ENCODE results near the gene PCDHGC3. TPM values are rescaled to one million over a fixed set of nuclear protein-coding genes. Genes with fewer than 3 reads are reported as not detected.

Gene PCDHGC3
- total and polyA plus RNA-seq, 7 experiments from 2014 or later: 0.14 to 0.76 (median 0.16) TPM; not detected in 1

DNA sequence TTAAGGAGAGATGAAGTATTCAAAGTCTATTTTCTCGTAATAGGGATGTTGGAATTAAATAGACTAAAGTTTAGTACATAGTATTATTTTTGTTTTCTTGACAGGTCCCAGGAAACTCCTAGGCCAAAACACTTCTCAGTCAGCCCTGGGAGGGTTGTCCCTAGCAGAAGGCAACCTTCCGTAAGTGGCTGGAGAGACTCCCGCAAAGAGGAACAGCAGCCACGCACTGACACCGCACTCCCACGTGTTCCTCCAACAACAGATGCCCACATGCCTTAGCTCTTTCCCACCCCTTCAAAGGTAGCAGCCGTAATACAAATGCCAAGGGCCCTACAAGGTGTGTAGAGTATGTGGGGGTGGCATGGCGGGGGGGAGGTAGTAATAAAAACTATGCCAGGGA lies 41.5 kb downstream of the PCDHGC3 start:
- Mint-ChIP-seq H3K4me3 (no peak overlapping the region), H3K27me3 (no peaks in the 10 kb centered on the region), H3K9me3 (peaks cover 0 to 1% (median 0%) of the 10 kb centered on the region in 11 donors), H3K4me1 (peaks cover 20 to 41% (median 27%) of the 10 kb centered on the region in 7 donors), H3K36me3 (peaks cover 6 to 50% (median 23%) of the 10 kb centered on the region in 5 donors), H3K27ac (peak overlapping the region in 1 of 9 donors; percentile 21)
- ATAC-seq (no peak), DNase-seq (no peak)
- no peak overlapping the region for H3K27ac ChIP-seq (ENCODE audit: low read depth, low read length)
- H3K36me3 ChIP-seq (ENCODE audit: control insufficient read depth in 2 of 3, insufficient read depth in 3 of 3, low read length in 3 of 3): peaks cover 14 to 69% (median 34%) of the 10 kb centered on the region in 3 experiments
- ChIA-PET CTCF (no interaction called here), POLR2A (no interaction called here)
- H3K4me3 ChIP-seq (ENCODE audit: low read length): no peak overlapping the region
- H3K4me1 ChIP-seq (ENCODE audit: control insufficient read depth in 2 of 2, insufficient read depth in 2 of 2, low read length in 2 of 2): peaks cover 0 to 13% of the 10 kb centered on the region in 2 donors
- H3K9me3 ChIP-seq (ENCODE audit: control insufficient read depth in 2 of 3, low read length in 3 of 3): no peaks in the 10 kb centered on the region
- intact Hi-C loops (cut with micrococcal nuclease): no loop called here
- no peaks in the 10 kb centered on the region for H3K27me3 ChIP-seq (ENCODE audit: control insufficient read depth in 2 of 2, insufficient read depth in 2 of 2, low read length in 2 of 2)

- Histone ChIP-seq H3K4me3 (ENCODE audit: low read length) (no peak overlapping the region), H3K36me3 (ENCODE audit: control insufficient read depth in 2 of 3, insufficient read depth in 3 of 3, low read length in 3 of 3) (peaks cover 17 to 76% (median 41%) of the 10 kb centered on the region in 3 experiments), H3K27ac (ENCODE audit: low read depth, low read length) (no peak overlapping the region), H3K9me3 (ENCODE audit: control insufficient read depth in 2 of 3, low read length in 3 of 3) (no peaks in the 10 kb centered on the region), H3K27me3 (ENCODE audit: control insufficient read depth in 2 of 2, insufficient read depth in 2 of 2, low read length in 2 of 2) (no peaks in the 10 kb centered on the region), H3K4me1 (ENCODE audit: control insufficient read depth in 2 of 2, insufficient read depth in 2 of 2, low read length in 2 of 2) (peaks cover 0 to 18% of the 10 kb centered on the region in 2 donors)
- peak overlapping the region in 3 of 9 donors; percentile 14 to 28 (median 21) for H3K27ac Mint-ChIP-seq
- ATAC-seq (no peak), DNase-seq (no peak)
- ChIA-PET CTCF (interaction anchor here (0.6 to 0.8 kb wide), 6 partner anchors 19 to 261 kb away, joined by 3 to 6 read pairs (median 3); partner anchors contain the start of gene PCDHGA10), POLR2A (interaction anchor here (0.6 to 0.7 kb wide), 2 partner anchors 87 to 246 kb away, joined by 3 read pairs; no protein-coding TSS in a partner anchor)
- H3K4me3 Mint-ChIP-seq: no peak overlapping the region
- intact Hi-C loops (cut with micrococcal nuclease): no loop called here
- no peaks in the 10 kb centered on the region for H3K27me3 Mint-ChIP-seq
- H3K9me3 Mint-ChIP-seq: peaks cover 0 to 1% (median 0%) of the 10 kb centered on the region in 11 donors
- peaks cover 13 to 41% (median 21%) of the 10 kb centered on the region in 7 donors for H3K4me1 Mint-ChIP-seq
- H3K36me3 Mint-ChIP-seq: peaks cover 6 to 47% (median 22%) of the 10 kb centered on the region in 5 donors
These were observed 42.3 kb downstream of the PCDHGC3 start for GRCh38 chr5:141517880-141518617.

GRCh38 chr5:141518618-141519015 lies 42.9 kb downstream of the PCDHGC3 start:
- no peak overlapping the region for H3K27ac ChIP-seq (ENCODE audit: low read depth, low read length)
- intact Hi-C loops (cut with micrococcal nuclease): no loop called here
- no peak for ATAC-seq
- Mint-ChIP-seq H3K27me3 (no peaks in the 10 kb centered on the region), H3K4me1 (peaks cover 9 to 41% (median 18%) of the 10 kb centered on the region in 7 donors), H3K9me3 (peaks cover 0 to under 1% (median 0%) of the 10 kb centered on the region in 11 donors), H3K4me3 (no peak overlapping the region), H3K27ac (peak overlapping the region in 2 of 9 donors; percentile 22 to 46), H3K36me3 (peaks cover 6 to 47% (median 25%) of the 10 kb centered on the region in 5 donors)
- no peaks in the 10 kb centered on the region for H3K9me3 ChIP-seq (ENCODE audit: control insufficient read depth in 2 of 3, low read length in 3 of 3)
- H3K36me3 ChIP-seq (ENCODE audit: control insufficient read depth in 2 of 3, insufficient read depth in 3 of 3, low read length in 3 of 3): peaks cover 21 to 81% (median 45%) of the 10 kb centered on the region in 3 experiments
- DNase-seq: no peak
- H3K27me3 ChIP-seq (ENCODE audit: control insufficient read depth in 2 of 2, insufficient read depth in 2 of 2, low read length in 2 of 2): no peaks in the 10 kb centered on the region
- H3K4me1 ChIP-seq (ENCODE audit: control insufficient read depth in 2 of 2, insufficient read depth in 2 of 2, low read length in 2 of 2): peaks cover 0 to 16% of the 10 kb centered on the region in 2 donors
- ChIA-PET CTCF (interaction anchor here (0.6 to 0.8 kb wide), 6 partner anchors 19 to 262 kb away, joined by 3 to 6 read pairs (median 3); partner anchors contain the start of gene PCDHGA10), POLR2A (interaction anchor here (0.6 to 0.7 kb wide), 2 partner anchors 86 to 247 kb away, joined by 3 read pairs; no protein-coding TSS in a partner anchor)
- no peak overlapping the region for H3K4me3 ChIP-seq (ENCODE audit: low read length)

DNA sequence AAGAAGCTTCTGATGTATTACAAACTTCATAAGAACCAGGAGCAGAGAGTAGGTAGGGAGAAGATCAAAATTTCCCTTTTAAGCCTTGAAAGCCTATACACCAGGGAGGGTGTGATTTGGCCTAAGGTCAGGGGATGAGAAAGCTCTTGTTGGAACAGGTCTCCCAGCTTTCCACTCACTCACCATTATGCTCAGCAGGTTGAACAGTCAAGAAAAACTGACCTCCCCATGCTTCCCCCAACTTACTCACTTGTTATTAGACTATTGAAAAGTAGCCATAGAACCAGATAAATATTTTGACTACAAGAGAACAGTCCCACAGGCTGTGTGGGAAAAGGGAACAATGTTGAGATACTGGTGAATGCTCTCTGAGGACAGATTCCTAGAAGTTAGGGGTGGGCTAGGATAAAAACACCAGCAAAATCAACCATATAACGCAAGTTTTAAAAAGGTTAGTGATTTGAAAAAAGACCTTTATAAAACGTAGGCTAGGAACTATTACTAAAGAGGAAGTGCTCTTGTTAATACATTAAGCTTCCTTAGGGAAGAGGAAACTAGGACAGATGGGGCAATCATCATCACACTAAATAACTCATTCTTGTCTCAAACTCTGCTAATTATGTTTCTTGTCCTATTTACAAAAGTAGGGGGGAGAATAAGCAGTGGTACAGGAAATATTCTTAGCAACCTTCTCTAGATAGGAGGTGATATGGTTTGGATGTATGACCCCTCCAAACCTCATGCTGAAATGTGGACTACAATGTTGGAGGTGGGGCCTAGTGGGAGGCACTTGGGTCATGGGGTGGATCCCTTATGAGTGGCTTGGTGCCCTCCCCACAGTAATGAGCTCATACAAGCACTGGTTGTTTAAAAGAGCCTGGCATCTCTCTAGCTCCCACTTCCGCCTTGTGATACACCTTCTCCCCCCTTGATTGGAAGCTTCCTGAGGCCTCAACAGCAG lies 44.1 kb downstream of the PCDHGC3 start:
- H3K27me3 ChIP-seq (ENCODE audit: control insufficient read depth in 2 of 2, insufficient read depth in 2 of 2, low read length in 2 of 2): no peaks in the 10 kb centered on the region
- no peaks in the 10 kb centered on the region for H3K9me3 Mint-ChIP-seq
- ChIA-PET CTCF (interaction anchor here (0.5 to 0.8 kb wide), 2 partner anchors 45 to 91 kb away, joined by 3 read pairs; no protein-coding TSS in a partner anchor), POLR2A (no interaction called here)
- peaks cover 28 to 90% (median 54%) of the 10 kb centered on the region in 3 experiments for H3K36me3 ChIP-seq (ENCODE audit: control insufficient read depth in 2 of 3, insufficient read depth in 3 of 3, low read length in 3 of 3)
- DNase-seq (no peak), ATAC-seq (no peak)
- H3K4me1 ChIP-seq (ENCODE audit: control insufficient read depth in 2 of 2, insufficient read depth in 2 of 2, low read length in 2 of 2): peaks cover 0 to 6% of the 10 kb centered on the region in 2 donors
- H3K4me3 Mint-ChIP-seq: peak overlapping the region in 1 of 10 donors; percentile 54
- H3K4me3 ChIP-seq (ENCODE audit: low read length): no peak overlapping the region
- no peaks in the 10 kb centered on the region for H3K27me3 Mint-ChIP-seq
- peaks cover 6 to 55% (median 31%) of the 10 kb centered on the region in 5 donors for H3K36me3 Mint-ChIP-seq
- no peak overlapping the region for H3K27ac ChIP-seq (ENCODE audit: low read depth, low read length)
- no peaks in the 10 kb centered on the region for H3K9me3 ChIP-seq (ENCODE audit: control insufficient read depth in 2 of 3, low read length in 3 of 3)
- intact Hi-C loops (cut with micrococcal nuclease): loop anchor here (5.0 kb wide), 2 partner anchors 42 to 423 kb away; no protein-coding TSS in a partner anchor
- peak overlapping the region in 2 of 9 donors; percentile 62 to 72 for H3K27ac Mint-ChIP-seq
- H3K4me1 Mint-ChIP-seq: peaks cover 6 to 36% (median 13%) of the 10 kb centered on the region in 7 donors

- intact Hi-C loops (cut with micrococcal nuclease): loop anchor here (5.0 kb wide), 2 partner anchors 41 to 424 kb away; no protein-coding TSS in a partner anchor
These were observed 45.5 kb downstream of the PCDHGC3 start for GRCh38 chr5:141521244-141521781.

More at GRCh38 chr5:141521244-141521781, 45.5 kb downstream of the PCDHGC3 start:
- ChIA-PET POLR2A (interaction anchor here (0.9 kb wide), 1 partner anchor 9 kb away, joined by 3 read pairs; no protein-coding TSS in a partner anchor), CTCF (interaction anchor here (0.6 to 1.0 kb wide), 4 partner anchors 8 to 1367 kb away, joined by 3 to 5 read pairs (median 3); no protein-coding TSS in a partner anchor)
- Mint-ChIP-seq H3K27ac (peak overlapping the region in 4 of 9 donors; percentile 3 to 42 (median 17)), H3K9me3 (no peaks in the 10 kb centered on the region), H3K36me3 (peaks cover 11 to 55% (median 36%) of the 10 kb centered on the region in 5 donors), H3K4me1 (peaks cover 6 to 29% (median 16%) of the 10 kb centered on the region in 7 donors), H3K4me3 (no peak overlapping the region), H3K27me3 (no peaks in the 10 kb centered on the region)
- H3K4me3 ChIP-seq (ENCODE audit: low read length): no peak overlapping the region
- ATAC-seq (peak; percentile 64), DNase-seq (no peak)
- peaks cover 28 to 98% (median 59%) of the 10 kb centered on the region in 3 experiments for H3K36me3 ChIP-seq (ENCODE audit: control insufficient read depth in 2 of 3, insufficient read depth in 3 of 3, low read length in 3 of 3)
- peaks cover 0 to 6% of the 10 kb centered on the region in 2 donors for H3K4me1 ChIP-seq (ENCODE audit: control insufficient read depth in 2 of 2, insufficient read depth in 2 of 2, low read length in 2 of 2)
- H3K27me3 ChIP-seq (ENCODE audit: control insufficient read depth in 2 of 2, insufficient read depth in 2 of 2, low read length in 2 of 2): no peaks in the 10 kb centered on the region
- no peaks in the 10 kb centered on the region for H3K9me3 ChIP-seq (ENCODE audit: control insufficient read depth in 2 of 3, low read length in 3 of 3)
- no peak overlapping the region for H3K27ac ChIP-seq (ENCODE audit: low read depth, low read length)
